ENCODE results near the gene TTR.

TTR gene

DNA sequence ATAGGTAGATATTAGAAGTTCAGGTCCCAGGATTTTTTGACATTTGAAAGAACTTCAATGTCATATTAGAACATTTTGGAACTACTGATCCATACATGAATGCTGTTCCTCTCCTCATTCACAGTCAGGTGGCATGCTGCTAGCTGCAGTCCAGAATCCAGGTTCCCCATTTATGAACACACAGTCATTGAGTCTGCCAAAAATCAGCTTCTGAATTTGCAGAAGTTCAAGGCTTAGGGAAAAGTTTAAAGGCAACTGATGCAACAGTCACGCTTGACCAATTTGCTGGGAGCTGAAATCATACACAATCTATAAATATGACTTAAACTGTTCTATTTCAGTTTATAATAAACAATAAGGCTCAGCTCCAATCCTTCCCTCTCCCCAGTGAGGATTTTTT is 17.3 kb upstream of the TTR start:
- no peaks in the 10 kb centered on the region for H3K4me1 Mint-ChIP-seq
- peaks cover 7% of the 10 kb centered on the region for H3K27me3 Mint-ChIP-seq (ENCODE audit: low read depth)
- no peaks in the 10 kb centered on the region for H3K9me3 Mint-ChIP-seq
- H3K36me3 Mint-ChIP-seq (ENCODE audit: low read depth): no peaks in the 10 kb centered on the region
- TF ChIP-seq, protein P1, sequence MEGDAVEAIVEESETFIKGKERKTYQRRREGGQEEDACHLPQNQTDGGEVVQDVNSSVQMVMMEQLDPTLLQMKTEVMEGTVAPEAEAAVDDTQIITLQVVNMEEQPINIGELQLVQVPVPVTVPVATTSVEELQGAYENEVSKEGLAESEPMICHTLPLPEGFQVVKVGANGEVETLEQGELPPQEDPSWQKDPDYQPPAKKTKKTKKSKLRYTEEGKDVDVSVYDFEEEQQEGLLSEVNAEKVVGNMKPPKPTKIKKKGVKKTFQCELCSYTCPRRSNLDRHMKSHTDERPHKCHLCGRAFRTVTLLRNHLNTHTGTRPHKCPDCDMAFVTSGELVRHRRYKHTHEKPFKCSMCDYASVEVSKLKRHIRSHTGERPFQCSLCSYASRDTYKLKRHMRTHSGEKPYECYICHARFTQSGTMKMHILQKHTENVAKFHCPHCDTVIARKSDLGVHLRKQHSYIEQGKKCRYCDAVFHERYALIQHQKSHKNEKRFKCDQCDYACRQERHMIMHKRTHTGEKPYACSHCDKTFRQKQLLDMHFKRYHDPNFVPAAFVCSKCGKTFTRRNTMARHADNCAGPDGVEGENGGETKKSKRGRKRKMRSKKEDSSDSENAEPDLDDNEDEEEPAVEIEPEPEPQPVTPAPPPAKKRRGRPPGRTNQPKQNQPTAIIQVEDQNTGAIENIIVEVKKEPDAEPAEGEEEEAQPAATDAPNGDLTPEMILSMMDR (IDR thresholded peaks at IDR 0.05; ENCODE audit: unreplicated experiment in 3 of 3): no peak
- H3K4me3 Mint-ChIP-seq: no peak overlapping the region
- no peak overlapping the region for H3K27ac Mint-ChIP-seq

DNA sequence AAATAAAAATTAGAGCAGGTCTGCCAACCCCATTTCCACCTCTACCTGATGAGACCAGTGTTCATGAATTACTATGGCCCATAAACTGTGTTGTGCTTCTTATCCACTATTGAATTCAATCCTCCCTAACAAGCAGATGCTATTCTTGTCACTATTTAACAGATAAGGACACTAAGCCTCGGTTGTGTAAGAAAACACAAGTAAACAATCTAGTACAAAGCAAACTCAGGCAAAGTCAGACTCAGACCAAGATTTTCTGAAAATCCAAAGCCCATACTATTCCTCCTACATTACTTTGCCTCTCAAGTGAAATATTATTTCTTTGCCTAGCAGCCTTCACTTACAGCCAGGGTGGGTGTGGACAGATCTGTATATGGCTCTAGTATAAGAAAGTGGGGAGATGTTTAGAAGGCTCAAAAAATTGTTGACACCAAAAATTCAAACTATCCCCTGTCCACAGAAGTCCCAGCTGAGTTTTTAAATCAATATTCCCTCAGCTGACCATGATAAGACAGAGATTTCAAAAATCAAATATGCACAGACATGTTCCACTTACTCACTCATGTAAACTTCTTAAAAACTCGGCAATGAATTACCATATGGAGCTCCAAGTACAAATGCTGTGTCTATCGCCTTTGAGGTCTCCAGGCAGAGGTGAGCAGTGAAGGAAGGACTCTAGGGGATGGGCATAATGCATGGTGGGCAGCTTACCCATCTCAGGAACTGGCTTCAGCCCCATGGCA is 16.0 kb upstream of the TTR start:
- Mint-ChIP-seq H3K27me3 (ENCODE audit: low read depth) (peaks cover 7% of the 10 kb centered on the region), H3K27ac (no peak overlapping the region), H3K4me1 (no peaks in the 10 kb centered on the region), H3K36me3 (ENCODE audit: low read depth) (no peaks in the 10 kb centered on the region), H3K9me3 (no peaks in the 10 kb centered on the region), H3K4me3 (no peak overlapping the region)
- TF ChIP-seq, protein P1 (IDR thresholded peaks at IDR 0.05; ENCODE audit: unreplicated experiment in 3 of 3): no peak

DNA sequence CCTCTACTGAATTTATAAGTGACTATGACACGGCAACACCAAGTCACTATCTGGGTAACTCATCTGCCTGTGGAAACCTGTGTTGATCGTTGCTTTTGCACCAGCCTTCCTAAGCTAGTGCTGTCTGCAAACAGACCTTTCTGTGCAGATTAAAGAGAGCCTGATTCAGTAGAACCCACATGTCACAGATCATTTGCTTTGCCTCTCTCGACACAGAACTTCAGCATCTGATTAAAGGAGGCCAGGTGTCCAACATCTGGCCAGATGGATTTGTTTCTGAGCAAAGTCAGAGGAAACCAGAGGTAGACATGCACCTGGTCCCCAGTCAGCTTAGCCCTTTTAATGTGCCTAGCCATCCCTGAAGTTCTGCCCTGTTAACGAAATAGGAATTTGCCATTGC is 15.0 kb upstream of the TTR start:
- H3K27ac Mint-ChIP-seq: no peak overlapping the region

DNA sequence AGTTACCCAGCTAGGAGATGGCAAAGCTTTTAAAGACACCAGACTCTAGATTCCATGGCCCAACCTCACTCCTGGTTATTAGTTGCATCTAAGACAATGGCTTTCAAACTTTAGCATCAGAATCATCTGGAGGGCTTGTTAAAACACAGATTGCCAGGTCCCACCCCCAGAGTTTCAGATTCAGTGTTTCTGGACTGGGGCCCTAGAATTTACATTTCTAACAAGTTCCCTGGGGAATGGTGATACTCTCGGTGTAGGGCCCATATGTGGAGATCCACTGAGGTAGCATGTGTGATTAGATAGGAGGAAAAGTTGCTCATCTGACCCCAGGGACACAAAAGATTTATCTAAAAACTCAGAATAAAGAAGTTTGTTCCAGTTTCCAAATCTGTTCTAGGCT is 14.5 kb upstream of the TTR start:
- no peak overlapping the region for H3K27ac Mint-ChIP-seq
- H3K9me3 Mint-ChIP-seq: no peaks in the 10 kb centered on the region
- TF ChIP-seq, protein P1 (IDR thresholded peaks at IDR 0.05; ENCODE audit: unreplicated experiment in 3 of 3): no peak
- H3K27me3 Mint-ChIP-seq (ENCODE audit: low read depth): peaks cover 3% of the 10 kb centered on the region
- no peak overlapping the region for H3K4me3 Mint-ChIP-seq
- no peaks in the 10 kb centered on the region for H3K36me3 Mint-ChIP-seq (ENCODE audit: low read depth)
- no peaks in the 10 kb centered on the region for H3K4me1 Mint-ChIP-seq

More for the DNA sequence above, 15.0 kb upstream of the TTR start:
- Mint-ChIP-seq H3K9me3 (no peaks in the 10 kb centered on the region), H3K27me3 (ENCODE audit: low read depth) (peaks cover 7% of the 10 kb centered on the region), H3K4me1 (no peaks in the 10 kb centered on the region), H3K36me3 (ENCODE audit: low read depth) (no peaks in the 10 kb centered on the region), H3K4me3 (no peak overlapping the region)
- TF ChIP-seq, protein P1 (IDR thresholded peaks at IDR 0.05; ENCODE audit: unreplicated experiment in 3 of 3): no peak

DNA sequence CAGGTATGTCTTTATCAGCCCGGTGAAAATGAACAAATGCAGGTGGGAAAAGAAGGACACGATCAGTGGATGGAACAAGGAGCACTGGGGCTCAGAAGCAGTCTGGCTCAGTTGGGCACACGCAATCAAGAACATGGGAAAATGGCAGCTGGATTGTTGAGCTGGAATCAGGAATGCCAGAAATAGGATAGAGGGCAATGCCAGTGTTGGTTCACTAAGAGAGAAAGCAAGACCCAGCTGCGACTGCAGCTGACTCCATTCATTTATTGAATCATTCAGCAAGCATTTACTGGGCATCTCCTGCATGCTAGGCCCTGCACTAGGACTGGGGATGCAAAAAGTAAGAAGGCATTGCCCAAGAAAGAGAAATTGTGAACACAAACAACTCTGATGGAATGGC is 13.6 kb upstream of the TTR start:
- TF ChIP-seq, protein P1 (IDR thresholded peaks at IDR 0.05; ENCODE audit: unreplicated experiment in 3 of 3): no peak
- H3K27me3 Mint-ChIP-seq (ENCODE audit: low read depth): no peaks in the 10 kb centered on the region
- no peak overlapping the region for H3K27ac Mint-ChIP-seq
- H3K4me1 Mint-ChIP-seq: no peaks in the 10 kb centered on the region
- no peak overlapping the region for H3K4me3 Mint-ChIP-seq
- H3K9me3 Mint-ChIP-seq: no peaks in the 10 kb centered on the region
- no peaks in the 10 kb centered on the region for H3K36me3 Mint-ChIP-seq (ENCODE audit: low read depth)

DNA sequence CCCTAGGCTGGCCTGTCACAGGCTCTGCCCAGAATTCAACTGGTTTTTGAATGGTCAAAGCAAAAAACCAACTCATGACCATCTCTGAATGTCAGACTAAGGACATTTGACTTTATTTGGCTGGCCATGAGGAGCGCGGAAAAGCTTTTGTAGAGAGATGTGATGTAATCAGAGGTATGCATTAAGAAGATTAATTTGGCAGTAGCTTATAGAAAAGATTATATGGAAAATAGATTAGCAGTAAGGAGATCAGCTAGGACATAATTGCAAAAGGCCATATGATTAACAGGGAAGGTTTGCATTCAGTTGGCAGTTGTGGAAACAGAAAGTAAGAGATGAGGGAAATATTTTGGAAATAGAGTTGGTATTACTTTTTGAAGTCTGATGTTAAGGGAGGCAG is 12.3 kb upstream of the TTR start:
- TF ChIP-seq, protein P1 (IDR thresholded peaks at IDR 0.05; ENCODE audit: unreplicated experiment in 3 of 3): no peak
- Mint-ChIP-seq H3K4me3 (no peak overlapping the region), H3K27ac (no peak overlapping the region), H3K4me1 (no peaks in the 10 kb centered on the region), H3K9me3 (no peaks in the 10 kb centered on the region), H3K27me3 (ENCODE audit: low read depth) (no peaks in the 10 kb centered on the region), H3K36me3 (ENCODE audit: low read depth) (no peaks in the 10 kb centered on the region)
